HG02571 (cell line): ENCODE results near the gene TRPV6.

Experiments
- ATAC-seq: cut with Tn5 transposase; IDR thresholded peaks from one replicate; pipeline ENCODE4 v1.9.1; 2021; ENCODE audit warnings: mild to moderate bottlenecking, moderate library complexity; ENCODE audit not compliant: unreplicated experiment

The TRPV6 gene

DNA sequence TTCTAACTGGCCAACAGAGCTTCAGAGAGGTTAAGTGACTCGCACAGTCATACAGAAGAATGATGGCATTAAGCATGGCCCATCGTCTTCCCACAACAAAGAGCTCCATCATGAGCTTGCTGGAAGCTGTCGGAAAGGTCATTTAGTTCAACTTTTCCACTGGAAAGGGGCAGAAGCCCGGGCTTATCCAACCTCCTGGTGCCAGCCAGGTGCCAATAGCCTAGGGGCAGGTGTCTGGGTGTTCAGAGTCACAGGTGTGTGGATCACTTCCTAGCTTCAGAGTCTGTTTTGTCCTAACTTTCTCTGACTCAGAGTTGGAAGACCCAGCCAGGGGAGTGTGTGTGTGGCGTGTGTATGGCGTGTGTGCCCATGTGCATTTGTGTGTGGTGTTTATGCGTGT lies 1.3 kb upstream of the TRPV6 start:
- ATAC-seq, result no peak

DNA sequence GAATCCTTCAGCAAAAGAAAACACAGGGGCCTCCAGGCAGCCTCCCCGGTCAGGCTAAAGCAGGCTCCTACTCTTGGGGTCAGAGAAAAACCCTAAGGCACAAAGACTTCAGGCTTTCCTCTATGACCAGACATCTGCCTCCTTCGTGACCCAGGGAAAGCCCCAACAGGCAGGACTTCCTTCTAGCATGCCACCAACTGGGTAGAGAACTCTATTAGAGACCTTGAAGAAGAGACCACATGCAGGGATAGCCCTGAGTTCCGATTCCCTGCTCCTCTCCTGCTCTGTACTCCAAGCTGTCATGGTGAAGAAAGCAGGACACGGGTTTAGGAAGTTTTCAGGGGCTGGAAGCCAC lies 1.3 kb downstream of the TRPV6 start:
- ATAC-seq, result no peak

DNA sequence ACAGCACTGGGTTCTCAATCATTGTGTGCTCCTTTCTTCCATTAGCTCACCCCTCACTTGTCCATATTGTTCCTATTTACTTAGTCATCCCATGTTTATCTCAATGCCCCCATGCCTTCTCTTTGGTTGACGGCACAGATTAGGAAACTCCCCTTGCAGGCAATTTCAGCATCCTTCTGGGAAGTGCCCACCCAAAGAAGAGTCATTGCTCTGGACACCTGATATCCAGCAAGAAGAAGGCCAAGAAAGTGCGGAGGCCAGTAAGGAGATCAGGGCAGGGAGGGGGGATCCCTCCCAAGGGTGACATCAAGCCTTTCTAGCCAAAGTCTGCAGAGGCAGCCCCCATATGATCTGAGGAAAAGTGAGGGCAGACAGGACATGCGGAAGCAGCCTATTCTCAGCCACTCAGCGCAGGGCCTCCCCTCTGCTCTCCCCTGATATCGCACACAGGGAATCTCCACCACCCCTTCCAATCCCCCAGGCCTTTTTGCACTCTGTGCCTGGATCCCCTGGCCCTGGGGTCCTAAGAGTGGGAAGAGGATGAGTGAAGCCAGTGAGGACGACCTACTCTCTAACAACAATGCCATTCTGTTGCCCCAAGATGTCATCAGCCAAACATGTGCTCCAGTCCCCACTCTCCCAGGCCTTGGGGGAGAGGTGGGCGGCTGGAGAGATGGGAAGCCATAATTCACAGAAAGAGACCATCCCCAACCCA lies 1.8 kb downstream of the TRPV6 start:
- no peak for ATAC-seq

DNA sequence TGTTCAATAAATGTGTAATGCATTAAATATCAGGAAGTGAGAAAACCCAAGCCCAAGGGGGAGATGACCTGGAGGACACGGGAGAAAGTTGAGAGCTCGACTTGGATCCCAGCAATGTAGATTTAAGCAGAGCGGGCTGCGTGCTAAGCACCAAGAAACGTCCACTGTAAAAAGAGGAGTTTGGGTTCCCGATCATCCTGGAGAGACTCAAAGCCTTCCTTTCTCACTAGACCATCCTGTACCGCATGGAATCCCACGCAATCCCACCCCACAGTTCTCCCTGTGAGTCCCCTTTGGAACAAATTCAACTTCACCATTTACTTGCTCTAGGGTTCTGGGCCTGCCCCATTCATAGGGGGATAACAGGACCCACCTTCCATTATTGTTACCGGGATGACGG lies 2.4 kb downstream of the TRPV6 start:
- no peak for ATAC-seq

DNA sequence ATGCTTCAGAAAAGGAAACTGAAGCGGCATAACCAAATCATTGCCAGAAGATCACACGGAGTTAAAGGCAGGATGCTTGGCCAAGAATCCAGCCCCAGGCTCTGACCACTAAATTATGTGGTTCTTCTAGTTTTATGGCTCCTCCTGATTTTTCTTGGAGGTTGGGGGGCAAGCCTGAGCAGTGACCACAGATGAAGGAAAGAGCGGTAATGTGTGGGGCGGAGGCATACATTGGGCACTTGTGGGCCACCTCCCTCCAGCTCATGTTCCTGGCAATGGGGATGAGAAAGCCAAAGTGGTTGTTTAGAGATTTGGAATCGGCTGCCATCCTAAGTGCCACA lies 3.2 kb downstream of the TRPV6 start:
- ATAC-seq, result no peak

DNA sequence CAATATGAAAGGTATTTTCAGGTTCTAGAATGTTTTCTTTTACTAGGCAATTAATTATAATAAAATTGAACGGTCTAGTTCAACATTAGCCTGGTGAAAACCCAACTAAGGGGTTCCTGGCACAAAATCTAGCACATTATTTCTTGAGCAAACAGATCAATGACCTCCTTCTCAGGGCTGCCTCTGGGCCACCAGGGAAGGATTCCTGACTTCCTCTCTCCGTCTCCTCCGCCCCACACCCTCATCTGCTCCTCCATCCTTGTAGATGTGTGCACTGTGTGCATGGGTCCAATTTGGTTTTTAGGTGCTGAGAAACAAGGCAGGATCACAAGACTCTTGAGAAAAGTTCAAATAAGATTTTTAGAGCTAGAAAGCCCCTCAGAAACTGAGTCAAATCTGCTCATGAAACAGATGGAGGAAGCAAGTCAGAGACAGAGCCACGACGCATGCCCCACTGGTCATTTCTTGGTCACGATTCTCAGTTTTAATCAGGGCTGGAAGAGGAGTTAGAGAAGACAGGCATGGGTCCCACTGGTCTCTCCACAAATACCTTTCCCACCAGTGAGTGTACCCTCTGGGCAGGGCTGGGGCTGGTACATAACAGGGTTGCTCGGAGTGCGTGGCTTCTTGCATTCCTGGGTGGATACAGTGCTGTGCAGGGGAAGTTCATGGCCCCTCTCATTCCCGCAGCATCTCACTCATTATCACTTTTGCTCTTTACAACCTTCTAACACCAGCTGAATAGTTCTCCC lies 3.8 kb downstream of the TRPV6 start:
- peak; percentile 51 for ATAC-seq

DNA sequence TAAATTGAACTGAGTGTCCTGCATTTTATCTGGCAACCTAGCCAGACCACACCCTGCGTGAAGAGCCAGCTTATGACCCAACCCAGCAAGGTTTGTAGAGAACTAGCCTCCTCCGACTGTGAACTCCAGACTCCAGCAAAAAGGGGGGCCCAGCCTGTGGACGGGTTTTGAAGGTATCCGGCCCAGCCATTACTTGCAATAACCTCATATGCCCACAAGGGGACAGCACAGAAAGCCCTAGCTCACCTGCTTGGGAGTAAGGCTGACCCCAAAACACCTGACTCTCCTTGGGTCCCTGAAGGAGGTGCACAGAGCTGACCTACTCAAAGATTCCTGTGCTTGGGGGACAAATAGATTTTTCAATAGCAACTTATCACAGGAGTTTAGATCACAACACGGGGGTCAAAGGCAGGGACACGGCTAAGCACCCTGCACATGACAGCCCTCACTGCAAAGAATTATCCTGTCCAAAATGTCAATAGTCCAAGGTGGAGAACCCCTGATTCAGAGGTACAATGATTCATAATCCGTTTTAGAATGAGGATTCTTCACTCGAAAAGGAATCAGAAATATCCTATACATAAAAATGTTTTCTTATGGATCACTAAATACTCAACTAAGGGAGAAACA lies 4.6 kb downstream of the TRPV6 start:
- no peak for ATAC-seq

DNA sequence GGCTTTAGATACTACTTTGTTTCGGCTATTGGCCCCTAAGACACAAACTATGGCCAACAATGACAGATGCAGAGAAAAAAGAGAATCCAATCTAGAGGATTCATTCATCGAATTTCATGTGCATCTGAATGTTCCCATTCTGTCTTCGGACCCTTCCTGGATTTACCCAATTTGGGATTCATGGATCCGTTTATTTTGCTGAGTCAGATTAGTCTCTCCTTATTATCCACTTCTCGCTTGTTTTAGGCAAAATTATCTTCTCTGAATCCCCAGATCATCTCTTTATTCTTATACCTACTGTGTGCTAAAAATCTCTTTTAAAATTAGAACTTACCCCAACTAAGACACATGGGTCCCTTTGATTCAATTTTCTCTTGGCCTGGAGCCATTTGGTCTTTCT lies 6.5 kb downstream of the TRPV6 start:
- no peak for ATAC-seq

DNA sequence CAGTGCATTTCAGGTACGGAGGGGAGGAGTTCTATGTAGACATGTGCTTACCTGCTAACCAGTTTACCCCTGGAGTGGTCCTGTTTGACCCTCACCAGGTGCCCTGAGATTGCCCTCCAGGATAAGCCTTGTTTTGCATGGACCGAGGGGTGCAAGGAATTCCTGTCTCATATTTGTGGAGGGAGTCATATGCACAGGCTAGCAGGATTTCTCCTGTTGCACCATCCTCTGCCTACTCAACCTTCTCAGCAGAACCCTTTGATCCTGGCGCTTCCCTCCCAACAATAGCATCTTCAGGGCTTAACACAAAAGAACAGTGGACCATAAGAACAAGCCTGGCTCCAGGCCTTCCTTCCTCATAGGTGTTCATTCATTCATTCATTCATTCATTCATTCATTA lies 7.2 kb downstream of the TRPV6 start:
- ATAC-seq, result no peak

DNA sequence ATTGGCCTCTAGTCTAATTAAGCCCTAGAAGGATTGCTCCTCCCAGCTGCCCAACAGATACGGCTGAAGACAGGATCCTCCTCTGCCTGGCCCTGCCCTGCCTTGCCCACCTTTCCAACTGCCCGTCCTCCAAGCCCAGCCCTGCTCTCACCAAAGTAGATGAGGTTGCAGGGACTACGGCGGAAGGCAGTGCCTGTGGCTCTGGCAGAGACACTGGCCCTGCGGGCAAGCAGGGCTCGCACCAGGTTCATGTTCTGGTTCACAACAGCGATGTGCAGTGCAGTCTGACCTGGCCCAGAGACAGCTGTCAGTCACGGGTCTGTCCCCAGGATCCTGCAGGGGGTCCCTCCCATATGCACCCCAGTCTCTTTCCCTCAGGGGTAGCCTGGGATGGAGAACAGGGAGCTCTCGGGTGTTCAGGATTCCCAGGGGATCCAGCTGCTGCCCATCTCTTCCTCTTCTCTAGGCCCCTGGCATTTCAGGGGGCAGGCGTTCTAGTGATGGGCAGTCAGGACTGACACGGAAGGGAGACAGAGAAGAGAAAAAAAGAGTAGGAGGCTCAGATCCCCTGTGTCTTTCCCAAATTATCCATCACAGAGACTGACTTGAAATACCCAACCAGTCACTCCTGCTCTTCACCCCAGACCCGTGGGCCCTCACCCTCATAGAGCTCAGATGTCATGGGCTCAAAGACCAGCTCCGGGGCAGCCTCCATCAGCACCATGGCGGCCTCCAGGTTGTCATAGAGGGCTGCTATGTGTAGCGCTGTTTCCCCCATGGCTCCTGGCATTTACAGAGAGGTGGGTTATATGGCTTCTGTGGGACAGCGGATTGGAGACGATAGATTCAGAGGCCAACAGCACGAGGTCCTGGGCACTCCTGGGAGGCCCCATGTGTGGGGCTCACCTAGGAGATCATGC lies 8.3 kb downstream of the TRPV6 start:
- ATAC-seq, result no peak

DNA sequence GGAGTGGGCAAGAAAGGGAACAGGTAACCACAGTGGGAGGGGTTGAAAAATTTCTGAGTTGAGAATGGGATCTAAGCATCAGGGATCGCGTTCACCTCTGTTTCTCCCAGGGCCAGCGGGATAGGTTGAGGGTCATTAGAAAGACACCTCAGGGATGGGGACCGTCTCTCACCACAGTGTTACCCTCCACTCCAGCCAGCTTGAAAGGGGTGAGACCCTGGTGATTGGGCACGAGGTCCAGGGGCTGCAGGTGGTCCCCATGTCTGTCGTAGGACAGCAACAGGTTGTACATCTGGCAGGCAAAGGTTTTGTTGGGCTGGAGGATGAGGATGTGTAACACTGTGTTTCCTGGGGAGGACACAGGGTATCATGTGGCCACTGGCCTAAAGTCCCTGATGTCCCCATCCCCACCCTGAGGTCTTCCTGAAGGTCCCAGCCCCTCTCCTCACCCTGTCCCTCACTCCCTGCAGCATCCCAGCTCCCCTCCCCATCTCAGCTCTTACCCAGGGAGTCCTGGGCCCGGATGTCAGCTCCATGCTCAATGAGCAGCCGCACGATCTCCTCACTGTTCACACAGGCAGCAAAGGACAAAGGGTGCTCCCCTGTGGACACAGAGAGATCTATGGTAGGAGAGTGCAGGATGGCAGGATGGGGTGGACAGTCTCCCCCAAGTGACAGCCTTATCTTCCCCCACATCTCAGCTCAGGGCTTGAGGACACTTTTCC lies 9.1 kb downstream of the TRPV6 start:
- ATAC-seq, result no peak

DNA sequence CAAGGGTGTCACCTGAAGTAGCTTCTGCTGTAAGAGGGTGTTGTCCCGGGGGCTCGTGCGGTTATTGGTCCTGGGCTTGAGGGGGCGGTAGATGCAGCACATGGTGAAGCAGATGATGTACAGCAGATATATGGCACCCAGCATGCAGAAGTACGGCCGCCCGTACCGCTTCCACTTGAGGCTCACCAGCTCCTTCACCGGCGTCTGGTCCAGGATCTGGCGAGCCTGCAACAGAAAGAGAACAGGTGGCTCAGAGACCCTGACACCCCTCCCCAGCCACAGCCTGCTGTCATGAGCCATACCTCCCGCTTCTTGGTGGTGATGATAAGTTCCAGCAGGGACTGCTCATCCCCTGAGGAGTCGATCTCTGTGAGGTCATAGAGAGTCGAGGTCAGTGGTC lies 10.1 kb downstream of the TRPV6 start:
- ATAC-seq, result no peak

DNA sequence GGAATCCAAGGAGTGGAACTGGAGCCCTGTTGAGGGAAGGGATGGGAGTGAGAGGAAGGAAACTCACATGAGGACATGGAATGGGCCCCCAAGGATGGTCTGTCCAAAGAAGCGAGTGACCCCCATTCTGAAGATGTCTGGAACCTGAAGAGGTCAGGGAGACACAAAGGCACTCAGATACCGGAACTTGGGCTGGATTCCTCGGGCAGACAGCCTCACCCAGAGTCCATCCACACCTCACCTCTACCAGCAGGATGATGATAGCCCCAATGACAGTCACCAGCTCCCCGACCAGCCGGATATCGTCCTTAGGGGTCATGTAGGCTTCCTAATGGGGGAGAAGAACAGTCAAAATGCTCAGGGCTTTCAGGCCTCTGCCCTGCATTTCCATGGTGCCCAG lies 10.7 kb downstream of the TRPV6 start:
- no peak for ATAC-seq

DNA sequence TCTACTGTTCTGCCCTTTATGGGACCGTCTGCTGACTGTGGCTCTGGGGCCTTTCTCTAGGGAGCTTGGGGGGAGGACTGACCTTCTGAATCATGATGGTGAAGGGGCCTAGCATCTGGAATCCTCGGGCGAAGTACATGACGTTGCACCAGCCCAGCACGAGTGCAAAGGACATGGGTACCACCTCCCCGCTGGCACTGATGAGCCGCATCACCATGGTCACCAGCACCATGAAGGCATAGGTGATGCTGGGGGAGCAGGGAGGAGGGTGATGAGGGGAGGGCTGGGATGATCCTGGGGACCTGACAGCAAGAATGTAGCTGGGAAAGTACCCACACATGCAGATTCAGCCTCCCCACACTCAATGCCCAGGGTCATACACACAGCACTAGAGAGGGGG lies 11.1 kb downstream of the TRPV6 start:
- no peak for ATAC-seq

DNA sequence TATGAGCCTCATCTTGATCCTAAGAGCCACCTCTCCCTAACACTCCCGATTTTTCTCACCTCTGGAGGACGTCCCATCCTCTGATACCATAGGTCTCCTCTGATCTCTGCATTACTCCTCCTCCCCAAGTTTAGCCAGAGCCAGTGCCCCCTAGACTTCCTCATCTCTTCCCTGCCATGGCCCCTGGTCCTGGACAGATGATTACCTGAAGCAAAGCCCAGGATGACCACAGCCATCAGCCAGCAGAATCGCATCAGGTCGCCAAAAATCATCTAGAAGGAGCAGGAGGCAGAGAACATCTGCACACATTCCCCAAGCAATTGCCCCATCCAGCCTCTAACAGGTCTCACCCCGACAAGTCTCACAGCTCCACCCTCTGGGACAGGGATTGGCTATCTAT lies 11.7 kb downstream of the TRPV6 start:
- ATAC-seq, result no peak

DNA sequence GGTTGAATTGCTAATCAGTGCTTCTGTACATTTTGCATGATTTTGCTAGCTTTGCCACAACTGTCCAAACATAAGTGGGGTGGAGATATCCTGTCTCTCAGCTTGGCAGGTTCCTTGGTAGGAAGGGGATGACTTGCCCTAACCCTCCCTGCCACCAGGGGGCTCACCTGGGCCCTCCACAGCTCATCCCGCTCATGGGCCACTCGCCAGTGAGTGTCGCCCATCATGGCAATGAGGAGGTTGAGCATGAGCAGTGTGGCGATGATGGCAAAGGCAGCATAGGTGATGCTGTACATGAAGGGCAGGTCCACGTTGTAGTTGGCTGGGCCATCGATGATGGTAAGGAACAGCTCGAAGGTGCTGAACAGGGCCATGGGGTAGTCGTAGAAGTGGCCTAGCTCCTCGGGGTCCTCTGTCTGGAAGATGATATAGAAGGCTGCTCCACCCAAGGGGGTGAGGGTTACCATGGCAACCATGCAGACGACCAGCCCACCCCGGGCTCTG lies 12.2 kb downstream of the TRPV6 start:
- no peak for ATAC-seq

DNA sequence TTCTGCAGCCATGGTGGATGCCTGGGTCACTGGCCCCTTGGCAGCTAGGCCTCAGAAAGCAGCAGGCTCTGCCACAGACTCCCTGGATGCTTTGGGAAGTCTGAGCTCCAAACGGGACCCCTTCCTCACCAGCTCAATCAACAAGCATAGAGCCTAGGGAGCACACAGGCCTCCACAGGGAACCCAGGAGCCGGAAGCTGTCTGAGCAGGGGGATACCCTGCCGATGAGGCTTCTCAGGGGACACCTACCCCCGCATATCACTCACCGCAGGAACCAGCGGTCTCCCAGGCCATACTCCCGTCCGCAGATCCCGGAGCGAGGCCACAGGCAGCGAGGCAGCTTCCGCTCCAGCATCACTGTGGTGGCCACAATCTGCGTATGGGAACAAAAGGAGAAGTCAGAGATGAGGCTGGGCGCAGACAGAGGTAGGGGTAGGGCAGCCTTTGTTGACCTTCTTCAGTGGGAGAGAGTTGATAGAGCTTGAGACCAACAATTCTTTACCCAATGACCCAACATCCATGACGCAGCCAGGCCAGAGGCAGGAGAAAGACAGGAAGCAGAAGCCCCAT lies 13.4 kb downstream of the TRPV6 start:
- no peak for ATAC-seq

DNA sequence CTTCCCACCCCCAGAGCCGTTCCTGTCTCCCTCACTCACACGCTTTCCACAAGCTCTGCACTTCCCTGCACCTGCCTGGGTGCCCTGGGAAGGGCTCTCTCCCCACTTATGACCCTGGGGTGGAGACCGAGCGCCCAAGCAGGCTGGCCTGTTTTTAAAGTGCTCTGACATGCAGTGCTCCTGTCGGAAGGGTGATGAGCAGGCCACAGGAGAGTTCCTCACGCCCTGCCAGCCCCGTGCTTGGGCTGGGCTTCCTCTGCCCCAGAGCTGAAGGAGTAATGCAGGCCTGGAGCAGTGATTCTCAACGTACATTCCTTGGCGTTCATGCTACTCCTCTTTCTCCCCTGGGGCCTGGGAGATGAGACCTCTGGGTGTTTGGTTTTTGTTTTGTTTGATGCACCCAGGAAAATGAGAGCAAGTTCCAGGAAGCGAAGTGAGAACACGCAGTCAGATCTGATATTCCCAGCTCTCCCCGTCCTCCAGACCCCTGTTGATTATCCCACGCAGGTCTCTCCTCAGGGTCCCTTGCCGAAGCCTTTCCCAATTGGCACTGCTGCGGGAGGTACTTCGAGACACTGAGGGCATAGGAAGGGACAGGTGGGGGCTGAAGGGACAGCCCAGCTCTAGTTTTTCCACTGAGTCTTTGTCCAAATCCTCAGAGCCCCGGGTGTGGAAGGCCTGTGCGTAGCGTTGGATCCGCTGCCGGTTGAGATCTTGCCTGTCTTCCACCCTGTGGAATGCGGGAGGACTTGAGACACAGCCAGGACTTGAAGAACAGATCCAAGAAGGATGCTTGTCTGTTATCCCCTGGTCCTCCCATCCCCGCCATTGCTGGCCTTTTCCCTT lies 14.1 kb downstream of the TRPV6 start:
- no peak for ATAC-seq

DNA sequence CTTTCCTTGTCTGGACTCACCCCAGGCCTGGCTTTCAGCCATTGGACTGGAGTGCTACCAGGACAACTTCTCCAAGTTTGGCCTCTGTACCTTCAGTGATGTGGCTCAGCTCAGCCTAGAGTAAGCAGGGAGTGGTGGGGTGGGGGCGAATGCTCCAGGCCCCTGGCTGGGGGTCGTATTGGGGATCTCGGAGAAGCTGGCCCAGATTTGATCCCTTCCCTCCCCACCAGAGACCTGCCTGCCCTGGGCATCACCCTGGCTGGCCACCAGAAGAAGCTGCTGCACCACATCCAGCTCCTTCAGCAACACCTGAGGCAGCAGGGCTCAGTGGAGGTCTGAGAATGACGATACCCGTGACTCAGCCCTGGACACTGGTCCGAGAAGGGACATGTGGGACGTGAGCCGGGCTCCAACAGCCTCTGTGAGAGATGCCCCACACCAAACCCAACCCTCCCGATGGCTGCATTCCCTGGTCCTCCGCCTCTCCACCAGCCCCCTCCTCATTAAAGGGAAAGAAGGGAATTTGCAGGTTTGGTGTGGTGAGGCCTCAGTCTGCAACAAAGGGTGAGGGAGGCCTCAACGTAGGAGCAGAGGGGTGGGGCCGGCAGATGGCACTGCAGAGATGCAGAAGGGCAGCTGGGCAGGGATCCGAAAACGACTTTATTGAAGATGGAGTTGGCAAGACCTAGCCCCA lies 14.8 kb downstream of the TRPV6 start:
- no peak for ATAC-seq
